Glutamatergic neuron (in vitro differentiated cells): ENCODE results near the gene FDX1. TPM values are rescaled to one million over a fixed set of nuclear protein-coding genes. Genes with fewer than 3 reads are reported as not detected.

Source experiments
- DNase-seq: peaks from one replicate; pipeline ENCODE4 v3.0.0; 2022
- H3K27ac Mint-ChIP-seq: one replicate; pipeline ENCODE4 v1.8.0; 2020; ENCODE audit warnings: mild to moderate bottlenecking, mixed read lengths, inconsistent platforms; ENCODE audit not compliant: unreplicated experiment
- H3K27me3 Mint-ChIP-seq: one replicate; pipeline ENCODE4 v1.8.0; 2020; ENCODE audit warnings: mild to moderate bottlenecking, moderate library complexity, mixed read lengths, inconsistent platforms; ENCODE audit not compliant: unreplicated experiment
- H3K36me3 Mint-ChIP-seq: one replicate; pipeline ENCODE4 v1.8.0; 2020; ENCODE audit warnings: mild to moderate bottlenecking, mixed read lengths, inconsistent platforms; ENCODE audit not compliant: unreplicated experiment
- H3K4me1 Mint-ChIP-seq: one replicate; pipeline ENCODE4 v1.8.0; 2020; ENCODE audit warnings: mild to moderate bottlenecking, low read depth, mixed read lengths, inconsistent platforms; ENCODE audit not compliant: unreplicated experiment
- H3K4me3 Mint-ChIP-seq: one replicate; pipeline ENCODE4 v1.8.0; 2020; ENCODE audit warnings: mild to moderate bottlenecking, mixed read lengths, inconsistent platforms; ENCODE audit not compliant: unreplicated experiment
- H3K9me3 Mint-ChIP-seq: one replicate; pipeline ENCODE4 v1.8.0; 2020; ENCODE audit warnings: mild to moderate bottlenecking, moderate library complexity, mixed read lengths, inconsistent platforms; ENCODE audit not compliant: unreplicated experiment
- total RNA-seq: library from RNA; stranded (reverse); fragmentation: NEBNext Ultra II Directional; extraction: Animal tissue kit (Norgen Biotek cat#: 25700); gene quantifications from one replicate; pipeline ENCODE4 v1.2.1, GENCODE V29; 2021; ENCODE audit not compliant: unreplicated experiment
- TF ChIP-seq, protein P1 (sequence below): fragments of 200-600 bp; sonication (generic); IDR thresholded peaks from one replicate; pipeline ENCODE4 v1.5.0; 2021; ENCODE audit not compliant: partially characterized antibody, unreplicated experiment

Gene FDX1
- total RNA-seq, 1 donor from 2014 or later: 5.4 TPM

DNA sequence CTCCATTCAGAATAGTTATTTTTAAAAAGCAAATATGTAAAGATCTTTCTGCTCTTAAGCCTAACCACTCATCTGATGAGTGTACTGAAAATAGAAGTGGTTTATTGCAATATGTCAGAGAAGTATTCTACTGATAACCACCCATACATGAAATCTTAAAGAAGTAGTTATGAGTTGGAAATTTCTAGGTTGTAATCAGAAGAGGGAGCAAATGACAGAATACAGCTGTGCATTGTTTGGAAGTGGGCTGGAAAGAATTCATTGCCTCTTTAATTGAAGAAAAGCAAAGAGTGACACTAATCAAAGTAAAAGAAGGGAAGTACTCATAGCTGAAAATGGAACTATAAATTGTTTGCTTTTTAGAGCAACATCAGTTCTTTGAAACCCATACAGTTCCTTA, 39.4 kb downstream of the FDX1 start:
- H3K27me3 Mint-ChIP-seq: no peaks in the 10 kb centered on the region
- no peak overlapping the region for H3K4me3 Mint-ChIP-seq
- TF ChIP-seq, protein P1, sequence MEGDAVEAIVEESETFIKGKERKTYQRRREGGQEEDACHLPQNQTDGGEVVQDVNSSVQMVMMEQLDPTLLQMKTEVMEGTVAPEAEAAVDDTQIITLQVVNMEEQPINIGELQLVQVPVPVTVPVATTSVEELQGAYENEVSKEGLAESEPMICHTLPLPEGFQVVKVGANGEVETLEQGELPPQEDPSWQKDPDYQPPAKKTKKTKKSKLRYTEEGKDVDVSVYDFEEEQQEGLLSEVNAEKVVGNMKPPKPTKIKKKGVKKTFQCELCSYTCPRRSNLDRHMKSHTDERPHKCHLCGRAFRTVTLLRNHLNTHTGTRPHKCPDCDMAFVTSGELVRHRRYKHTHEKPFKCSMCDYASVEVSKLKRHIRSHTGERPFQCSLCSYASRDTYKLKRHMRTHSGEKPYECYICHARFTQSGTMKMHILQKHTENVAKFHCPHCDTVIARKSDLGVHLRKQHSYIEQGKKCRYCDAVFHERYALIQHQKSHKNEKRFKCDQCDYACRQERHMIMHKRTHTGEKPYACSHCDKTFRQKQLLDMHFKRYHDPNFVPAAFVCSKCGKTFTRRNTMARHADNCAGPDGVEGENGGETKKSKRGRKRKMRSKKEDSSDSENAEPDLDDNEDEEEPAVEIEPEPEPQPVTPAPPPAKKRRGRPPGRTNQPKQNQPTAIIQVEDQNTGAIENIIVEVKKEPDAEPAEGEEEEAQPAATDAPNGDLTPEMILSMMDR: no peak
- H3K4me1 Mint-ChIP-seq: no peaks in the 10 kb centered on the region
- no peaks in the 10 kb centered on the region for H3K36me3 Mint-ChIP-seq
- H3K9me3 Mint-ChIP-seq: no peaks in the 10 kb centered on the region
- no peak overlapping the region for H3K27ac Mint-ChIP-seq
- DNase-seq: no peak

DNA sequence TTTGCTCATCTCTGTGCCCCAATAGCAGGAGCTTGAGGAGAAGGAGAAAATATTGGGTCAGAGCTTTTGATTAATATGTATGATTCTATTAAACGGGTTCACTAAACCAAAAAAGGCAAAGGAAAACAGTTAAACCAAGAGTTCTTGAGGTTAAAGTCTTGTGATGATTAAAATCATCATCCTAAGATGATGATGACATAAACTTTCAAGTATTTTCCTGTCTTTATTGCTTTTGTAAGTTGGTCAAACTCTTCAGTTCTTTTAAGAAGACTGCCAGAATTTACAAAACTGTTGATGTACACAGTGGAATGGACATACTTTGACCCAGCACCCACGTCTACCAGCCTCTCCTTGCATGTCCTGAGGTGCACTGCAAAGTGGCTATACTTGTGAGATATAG, 41.0 kb downstream of the FDX1 start:
- Mint-ChIP-seq H3K4me3 (no peak overlapping the region), H3K4me1 (no peaks in the 10 kb centered on the region), H3K36me3 (no peaks in the 10 kb centered on the region), H3K27ac (no peak overlapping the region), H3K27me3 (peaks cover 3% of the 10 kb centered on the region), H3K9me3 (no peaks in the 10 kb centered on the region)
- no peak for DNase-seq
- TF ChIP-seq, protein P1: no peak

- Mint-ChIP-seq H3K27me3 (peaks cover 3% of the 10 kb centered on the region), H3K27ac (no peak overlapping the region), H3K4me3 (no peak overlapping the region), H3K9me3 (no peaks in the 10 kb centered on the region), H3K4me1 (no peaks in the 10 kb centered on the region), H3K36me3 (no peaks in the 10 kb centered on the region)
- TF ChIP-seq, protein P1: no peak
- no peak for DNase-seq
These were observed 41.6 kb downstream of the FDX1 start for GRCh38 chr11:110471371-110471770.

GRCh38 chr11:110472858-110473257, 43.1 kb downstream of the FDX1 start:
- H3K4me3 Mint-ChIP-seq: no peak overlapping the region
- no peak for DNase-seq
- H3K4me1 Mint-ChIP-seq: no peaks in the 10 kb centered on the region
- no peaks in the 10 kb centered on the region for H3K9me3 Mint-ChIP-seq
- H3K36me3 Mint-ChIP-seq: peaks cover 4% of the 10 kb centered on the region
- H3K27ac Mint-ChIP-seq: no peak overlapping the region
- H3K27me3 Mint-ChIP-seq: peaks cover 3% of the 10 kb centered on the region
- TF ChIP-seq, protein P1: no peak

GRCh38 chr11:110473706-110474105, 44.0 kb downstream of the FDX1 start:
- Mint-ChIP-seq H3K27ac (no peak overlapping the region), H3K36me3 (peaks cover 4% of the 10 kb centered on the region), H3K27me3 (peaks cover 3% of the 10 kb centered on the region), H3K4me3 (no peak overlapping the region), H3K9me3 (no peaks in the 10 kb centered on the region), H3K4me1 (no peaks in the 10 kb centered on the region)
- no peak for DNase-seq
- TF ChIP-seq, protein P1: no peak
